HG02610 (cell line): Measurements from ENCODE around the gene TRPC4.
"Not testable (repeated sequence)": the region's sequence is repeated elsewhere in the genome, so short reads cannot be mapped to it uniquely, and the experiment has no call there.

Source experiments
- ATAC-seq: cut with Tn5 transposase; IDR thresholded peaks from one replicate; pipeline ENCODE4 v1.9.1; 2021; ENCODE audit warnings: mild to moderate bottlenecking, moderate library complexity; ENCODE audit not compliant: unreplicated experiment

TRPC4 gene

DNA sequence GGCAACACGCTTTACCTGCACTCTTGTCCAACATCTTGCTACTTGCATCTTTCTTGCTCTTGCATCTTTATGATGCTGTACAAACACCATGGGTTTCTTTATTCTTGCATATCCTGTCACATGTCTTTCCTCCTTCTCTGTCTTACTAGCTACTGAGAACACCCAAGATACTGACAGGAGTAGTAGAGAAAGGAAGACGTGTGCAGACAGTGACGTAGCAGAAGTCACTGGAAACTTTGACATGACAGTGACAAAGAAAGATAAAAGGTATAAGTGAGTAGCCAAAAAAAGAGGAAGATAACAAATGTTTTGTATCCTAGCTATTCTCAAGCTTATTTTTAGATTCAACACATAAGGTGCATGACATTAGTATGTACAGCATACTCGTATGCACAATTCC is 34.2 kb downstream of the TRPC4 start:
- no peak for ATAC-seq

DNA sequence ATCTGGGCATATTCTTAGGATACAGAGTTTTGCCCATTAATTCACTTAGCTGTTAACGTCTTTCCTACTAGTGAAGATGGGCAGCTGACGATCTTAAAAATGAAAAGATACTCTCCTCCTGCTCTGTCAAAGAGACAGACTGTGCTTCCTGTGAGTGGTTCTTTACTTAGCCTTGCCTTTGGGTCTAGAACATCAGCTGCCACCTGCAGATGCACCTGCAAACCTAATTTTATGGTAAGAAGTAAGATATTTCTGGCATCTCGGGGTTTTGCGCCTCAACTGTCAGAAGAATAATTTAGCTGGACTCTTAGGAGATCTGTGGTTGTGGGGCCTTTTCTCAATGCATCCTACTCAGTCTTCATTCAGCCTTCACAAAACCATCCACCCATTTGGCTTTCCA is 36.2 kb downstream of the TRPC4 start:
- ATAC-seq: no peak

DNA sequence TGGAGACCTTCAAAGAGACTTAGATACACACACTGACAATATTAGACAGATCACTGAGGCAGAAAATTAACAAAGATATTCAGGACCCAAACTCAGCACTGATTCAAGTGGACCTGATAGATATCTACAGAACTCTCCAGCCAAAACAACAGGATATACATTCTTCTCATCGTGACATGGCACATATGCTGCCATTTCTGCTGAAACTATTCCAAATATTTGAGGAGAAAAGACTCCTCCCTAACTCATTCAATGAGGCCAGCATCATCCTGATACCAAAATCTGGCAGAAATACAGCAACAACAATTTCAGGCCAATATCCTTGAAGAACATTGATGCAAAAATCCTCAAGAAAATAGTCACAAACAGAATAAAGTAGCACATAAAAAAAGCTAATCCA is 53.3 kb downstream of the TRPC4 start:
- ATAC-seq: no peak

DNA sequence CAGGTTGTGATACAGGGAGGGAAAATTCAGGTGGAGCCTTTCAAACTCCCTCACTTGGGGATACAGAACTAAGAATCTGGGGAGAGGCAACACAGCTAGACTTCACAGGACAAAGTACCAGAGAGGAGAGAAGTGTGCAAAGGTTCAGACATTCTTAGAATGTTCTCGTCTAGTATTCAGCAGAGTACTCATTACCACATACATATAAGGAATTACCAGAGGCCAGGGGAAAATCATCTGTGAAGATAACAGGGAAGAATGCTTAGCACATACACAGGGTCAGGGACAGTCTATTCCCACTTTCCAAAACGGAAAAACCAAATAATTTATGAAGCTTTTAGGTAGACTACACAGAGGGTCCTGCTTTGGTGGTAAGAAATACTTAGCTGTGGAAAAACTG is 58.1 kb downstream of the TRPC4 start:
- no peak for ATAC-seq

- ATAC-seq: no peak
Observed at GRCh38 chr13:37806666-37807065, 62.9 kb downstream of the TRPC4 start.

DNA sequence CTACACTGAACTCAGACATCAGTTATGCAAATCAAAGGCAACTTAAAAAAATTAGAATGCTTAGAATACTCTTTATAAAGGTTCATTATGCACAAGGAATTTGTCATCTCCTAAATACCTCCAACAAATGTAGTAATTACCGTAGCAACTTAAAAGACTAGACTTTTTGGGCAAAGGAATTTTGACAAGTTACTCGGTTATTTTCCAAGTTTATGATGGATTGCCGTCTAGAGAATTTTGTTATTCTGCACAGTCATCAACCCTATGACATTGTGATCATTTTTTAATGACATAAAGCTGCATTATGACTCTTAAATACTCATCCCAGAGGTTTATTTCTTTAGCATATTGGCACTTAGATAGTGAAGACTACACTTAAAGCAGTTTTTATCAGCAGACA is 71.9 kb downstream of the TRPC4 start:
- no peak for ATAC-seq

DNA sequence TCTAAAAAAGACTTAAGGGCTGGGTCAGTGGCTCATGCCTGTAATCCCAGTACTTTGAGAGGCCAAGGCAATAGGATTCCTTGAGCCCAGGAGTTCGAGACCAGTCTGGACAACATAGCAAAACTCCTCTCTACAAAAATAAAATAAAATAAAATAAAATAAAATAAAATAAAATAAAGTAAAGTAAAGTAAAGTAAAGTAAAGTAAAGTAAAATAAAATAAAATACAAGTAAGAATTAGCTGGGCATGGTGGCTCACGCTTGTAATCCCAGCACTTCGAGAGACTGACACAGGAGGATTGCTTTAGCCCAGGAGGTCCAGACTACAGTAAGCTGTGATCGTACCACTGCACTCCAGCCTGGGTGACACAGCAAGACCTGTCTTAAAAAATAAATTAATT is 72.8 kb downstream of the TRPC4 start:
- not testable (repeated sequence) for ATAC-seq

- ATAC-seq: no peak
Observed at GRCh38 chr13:37795326-37795725, 74.2 kb downstream of the TRPC4 start.

DNA sequence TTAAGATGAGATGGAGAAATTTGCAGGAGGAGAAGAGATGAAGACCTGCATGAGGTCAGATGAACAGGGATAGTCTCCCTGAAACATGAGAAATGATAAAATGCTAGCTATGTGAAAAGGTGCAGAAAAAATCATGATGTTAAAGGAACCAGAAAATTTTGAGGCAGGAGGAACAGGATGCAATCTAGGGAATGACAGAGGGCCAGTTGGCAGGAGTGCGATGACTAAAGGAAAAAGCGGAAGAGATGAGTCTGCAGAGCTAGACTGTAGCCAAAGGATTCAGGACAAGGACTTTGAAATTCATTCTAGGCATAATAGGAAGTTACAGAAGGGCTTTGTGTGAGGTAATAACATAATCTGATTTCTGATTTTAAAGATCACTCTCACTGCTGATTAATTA is 77.9 kb downstream of the TRPC4 start:
- no peak for ATAC-seq

GRCh38 chr13:37788346-37788745 is 81.2 kb downstream of the TRPC4 start:
- ATAC-seq: no peak

GRCh38 chr13:37777676-37778075 is 91.9 kb downstream of the TRPC4 start:
- ATAC-seq: no peak

DNA sequence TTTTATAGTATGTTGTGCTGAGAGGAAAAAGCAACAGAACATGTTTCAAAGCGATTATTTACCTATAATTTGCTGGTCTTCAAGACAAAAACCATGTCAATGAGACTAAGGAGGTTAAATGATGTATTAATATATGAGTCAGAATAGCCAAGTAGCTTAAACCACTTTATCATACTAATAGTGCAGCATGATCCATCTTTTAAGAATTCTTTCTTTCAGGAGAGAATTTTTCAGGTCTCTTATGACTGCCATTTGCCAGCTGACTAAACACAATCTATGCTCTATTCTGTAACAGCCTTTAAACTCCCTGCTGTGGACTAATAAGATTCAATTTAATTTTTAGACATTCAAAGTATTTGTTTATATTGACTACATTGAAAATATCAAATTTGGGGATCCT is 93.7 kb downstream of the TRPC4 start:
- ATAC-seq: no peak

DNA sequence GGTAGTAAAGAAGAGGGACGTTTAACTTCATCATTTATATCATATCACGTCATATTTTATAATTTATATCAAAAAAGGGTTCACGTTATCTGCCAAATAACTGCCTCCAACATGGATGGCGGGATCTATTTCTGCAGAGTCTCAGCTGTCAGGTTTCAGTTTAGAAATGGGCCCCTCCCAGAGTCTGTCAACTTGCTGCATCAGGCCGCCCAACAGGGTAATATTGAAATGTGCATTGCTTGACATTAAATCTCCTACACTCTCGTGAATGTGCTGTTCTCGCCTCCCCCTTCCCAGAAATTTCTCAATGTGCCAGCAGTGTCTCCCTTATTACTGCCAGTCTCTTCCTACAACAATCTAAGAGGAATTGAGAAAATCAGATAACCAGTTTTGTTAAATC is 96.9 kb downstream of the TRPC4 start:
- ATAC-seq: no peak

DNA sequence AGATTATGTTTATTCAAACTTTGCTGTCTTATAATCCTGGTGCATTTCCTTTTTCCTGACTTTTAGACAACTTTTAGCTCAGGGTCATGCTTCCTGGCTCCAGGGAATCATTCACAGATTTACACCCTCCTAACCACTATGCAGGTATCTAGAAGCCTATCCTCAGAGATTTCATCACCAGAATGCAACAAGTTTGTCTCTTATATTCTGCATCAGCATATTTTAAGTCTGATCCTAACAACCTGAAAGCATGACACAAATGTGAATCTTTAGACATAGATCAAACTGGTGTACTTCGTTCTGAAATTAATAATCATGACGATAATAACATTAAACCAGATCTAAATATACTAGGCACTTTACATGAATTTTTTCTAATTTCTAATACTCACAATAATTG is 100.0 kb downstream of the TRPC4 start:
- no peak for ATAC-seq

DNA sequence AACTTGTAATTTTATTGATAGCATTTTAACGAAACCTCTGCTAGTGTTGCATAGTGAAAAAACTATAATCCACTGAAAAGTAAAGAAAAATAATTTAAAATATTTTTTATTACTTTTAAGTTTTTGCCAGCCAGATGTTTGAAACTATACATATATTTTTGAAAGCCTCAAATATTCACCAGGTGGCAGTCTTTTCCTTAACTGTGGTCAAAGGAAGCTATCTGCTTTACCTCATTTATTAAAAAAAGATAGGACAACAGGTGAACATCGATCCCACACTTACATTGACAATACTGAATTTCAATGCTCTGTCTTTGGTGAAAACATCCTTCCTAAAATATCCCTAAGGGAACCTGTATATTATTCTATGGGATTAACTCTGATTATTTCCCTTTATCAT is 100.5 kb downstream of the TRPC4 start:
- ATAC-seq: no peak

DNA sequence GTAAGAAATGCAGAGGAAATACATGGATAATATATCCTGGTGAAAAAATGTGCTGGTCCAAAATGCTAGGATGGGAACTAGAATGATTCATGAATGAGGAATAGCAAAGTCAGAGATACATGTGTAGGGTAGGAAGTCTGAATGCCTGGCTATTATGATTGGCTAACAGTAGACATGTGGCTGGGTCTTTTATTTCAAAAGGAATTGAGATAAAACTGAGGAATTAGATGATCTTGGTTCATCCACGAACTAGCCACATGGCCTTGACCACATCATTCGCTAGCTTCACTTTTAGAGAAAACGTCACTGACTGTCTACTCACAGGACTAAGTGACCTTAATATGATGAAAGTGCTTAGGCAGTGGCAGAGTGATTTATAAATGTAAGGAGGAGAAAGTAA is 103.1 kb downstream of the TRPC4 start:
- ATAC-seq: no peak

DNA sequence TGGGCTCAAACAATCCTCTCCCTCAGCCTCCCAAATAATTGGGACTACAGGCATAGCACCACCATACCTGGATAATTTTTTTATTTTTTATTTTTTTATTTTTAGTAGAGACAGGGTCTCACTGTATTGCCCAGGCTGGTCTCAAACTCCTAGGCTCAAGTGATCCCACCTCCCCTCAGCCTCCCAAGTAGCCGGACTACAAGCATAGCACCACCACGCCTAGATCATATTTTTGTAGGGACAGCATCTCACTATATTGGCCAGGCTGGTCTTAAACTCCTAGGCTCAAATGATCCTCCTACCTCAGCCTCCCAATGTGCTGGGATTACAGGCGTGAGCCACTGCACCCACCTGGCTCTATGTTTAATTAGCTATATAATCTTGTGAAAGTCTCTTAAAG is 114.2 kb downstream of the TRPC4 start:
- no peak for ATAC-seq

DNA sequence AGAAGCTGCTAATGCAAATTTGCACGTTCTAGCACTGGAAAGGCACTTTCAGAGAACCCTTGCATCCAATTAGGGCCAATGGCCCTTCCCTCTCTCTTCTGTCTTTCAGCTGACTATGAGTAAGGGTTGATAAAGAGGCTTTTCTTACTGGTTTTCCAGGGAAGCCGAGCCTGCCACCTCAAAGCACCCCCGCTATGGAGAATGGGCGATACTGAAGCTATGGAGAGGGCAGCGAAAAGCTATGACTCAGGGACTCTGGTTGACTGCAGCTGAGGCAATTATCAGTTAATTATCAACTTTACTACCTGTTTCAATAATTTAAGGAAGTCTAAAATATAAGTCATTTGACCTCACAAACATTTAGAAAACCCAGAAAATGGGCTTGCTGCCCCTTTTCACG is 115.8 kb downstream of the TRPC4 start:
- ATAC-seq: no peak

- ATAC-seq: no peak
Observed at GRCh38 chr13:37752146-37752545, 117.4 kb downstream of the TRPC4 start.

DNA sequence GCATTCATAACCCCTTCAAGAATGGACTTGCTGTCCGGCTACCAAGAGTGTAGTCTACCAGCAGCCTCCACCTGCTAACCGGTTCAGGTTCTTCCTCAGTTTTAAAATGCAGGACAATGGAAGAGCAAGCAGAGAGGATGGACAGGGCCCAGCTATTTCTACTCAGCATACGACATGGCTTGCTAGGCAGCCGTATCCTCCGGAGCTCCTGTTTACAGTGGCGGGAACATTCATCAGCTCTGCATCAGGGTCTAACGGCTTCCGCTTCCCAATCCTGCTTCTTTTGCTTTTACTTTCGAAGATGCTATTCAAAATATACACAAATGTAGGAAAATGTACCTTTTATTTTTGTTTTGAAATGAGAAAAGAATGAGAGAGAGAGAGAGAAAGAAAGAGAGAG is 118.5 kb downstream of the TRPC4 start:
- ATAC-seq: no peak

DNA sequence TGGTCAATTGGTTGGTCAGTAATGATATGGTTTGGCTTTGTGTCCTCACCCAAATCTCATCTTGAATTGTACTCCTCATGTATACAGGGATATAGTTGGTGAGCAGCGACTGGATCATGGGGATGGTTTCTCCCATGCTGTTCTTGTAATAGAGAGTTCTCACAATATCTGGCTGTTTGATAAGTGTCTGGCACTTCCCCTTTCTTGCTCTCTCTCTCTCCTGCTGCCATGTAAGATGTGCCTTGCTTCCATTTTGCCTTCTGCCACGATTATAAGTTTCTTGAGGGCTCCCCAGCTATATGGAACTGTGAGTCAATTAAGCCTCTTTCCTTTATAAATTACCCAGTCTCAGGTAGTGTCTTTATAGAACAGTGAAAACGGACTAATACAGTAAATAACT is 120.7 kb downstream of the TRPC4 start:
- ATAC-seq: no peak

DNA sequence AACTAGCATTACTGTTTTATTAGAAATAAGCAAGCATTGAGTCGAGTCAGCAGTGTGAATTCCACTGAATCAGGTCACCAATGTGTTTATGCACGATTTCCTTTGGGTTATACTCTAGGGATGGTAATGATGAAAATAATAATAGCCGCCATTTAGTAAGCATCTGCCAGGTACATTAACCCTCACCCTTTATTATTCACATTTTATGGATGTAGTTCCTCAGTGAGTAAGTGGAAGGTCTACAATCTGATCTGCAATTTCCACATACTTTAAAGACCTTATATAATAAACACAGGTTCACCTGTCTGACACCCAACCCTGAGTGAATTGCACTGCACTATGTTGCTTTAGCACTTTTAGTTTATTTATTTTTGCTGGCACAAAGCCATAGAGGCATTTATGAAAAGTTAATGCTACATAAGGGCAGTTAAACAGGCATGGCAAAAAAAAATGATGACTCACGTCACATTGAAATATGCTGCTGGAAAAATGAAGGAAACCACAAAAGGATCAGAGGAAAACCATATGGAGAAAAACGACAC is 122.4 kb downstream of the TRPC4 start:
- ATAC-seq: no peak

DNA sequence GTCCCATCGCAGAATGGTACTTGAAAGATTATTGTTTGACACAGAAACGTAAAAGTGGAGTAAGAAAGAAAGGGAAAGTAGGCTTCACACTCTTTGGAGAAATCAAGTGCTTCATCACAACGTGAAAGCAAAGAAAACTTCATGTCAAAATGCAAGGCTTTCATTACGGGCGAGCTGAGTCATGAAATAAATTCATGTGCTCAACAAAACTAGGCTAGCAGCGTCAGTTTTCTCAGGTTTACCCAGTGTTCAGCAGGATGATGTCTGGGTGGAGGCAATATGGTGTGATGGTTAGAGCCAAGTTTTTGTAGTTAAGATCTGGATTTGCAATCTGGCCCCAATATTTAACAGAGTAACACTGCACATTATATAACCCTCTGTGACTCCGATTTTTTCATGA is 128.0 kb downstream of the TRPC4 start:
- no peak for ATAC-seq

DNA sequence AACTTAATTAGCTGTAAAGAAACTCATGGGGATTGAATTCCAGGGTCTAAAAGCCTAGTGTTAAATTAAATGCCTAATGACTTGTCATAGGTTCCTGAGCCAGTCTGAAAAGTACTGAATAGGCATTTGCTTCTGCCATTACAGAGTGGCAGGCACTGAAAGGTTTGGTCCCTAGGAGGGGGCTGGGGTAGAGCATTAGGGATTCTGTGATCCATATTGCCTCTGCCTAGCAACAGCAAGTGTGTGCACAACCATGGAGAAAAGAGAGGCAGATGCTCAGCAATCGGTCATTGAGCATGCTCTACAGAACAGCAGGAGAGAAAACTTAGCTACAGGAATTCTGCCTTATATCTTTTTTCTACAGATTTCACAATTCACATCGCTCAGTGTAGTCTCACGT is 133.5 kb downstream of the TRPC4 start:
- ATAC-seq: no peak
